ENCODE data around the gene PFKFB2.

Gene PFKFB2

GRCh38 chr1:207021139-207021861 is 31.8 kb upstream of the PFKFB2 start:
- DNase-seq (ENCODE audit: low read depth, low spot score): no peak

GRCh38 chr1:207021876-207022596 is 31.0 kb upstream of the PFKFB2 start:
- no peak for DNase-seq (ENCODE audit: low read depth, low spot score)
- H3K4me3 ChIP-seq (ENCODE audit: low read length): no peak overlapping the region

More at GRCh38 chr1:207021139-207021861, 31.8 kb upstream of the PFKFB2 start:
- H3K4me3 ChIP-seq (ENCODE audit: low read length): no peak overlapping the region

GRCh38 chr1:207022996-207023679 is 29.9 kb upstream of the PFKFB2 start:
- DNase-seq (ENCODE audit: low read depth, low spot score): no peak
- H3K4me3 ChIP-seq (ENCODE audit: low read length): no peak overlapping the region

- no peak overlapping the region for H3K4me3 ChIP-seq (ENCODE audit: low read length)
- DNase-seq (ENCODE audit: low read depth, low spot score): no peak
Observed at GRCh38 chr1:207024202-207025145, 28.6 kb upstream of the PFKFB2 start.

GRCh38 chr1:207025146-207025880 is 27.8 kb upstream of the PFKFB2 start:
- H3K4me3 ChIP-seq (ENCODE audit: low read length): no peak overlapping the region
- DNase-seq (ENCODE audit: low read depth, low spot score): no peak

- no peak for DNase-seq (ENCODE audit: low read depth, low spot score)
- no peak overlapping the region for H3K4me3 ChIP-seq (ENCODE audit: low read length)
Observed at GRCh38 chr1:207026104-207026534, 27.0 kb upstream of the PFKFB2 start.

- no peak overlapping the region for H3K4me3 ChIP-seq (ENCODE audit: low read length)
- DNase-seq (ENCODE audit: low read depth, low spot score): no peak
Observed at GRCh38 chr1:207027206-207027777, 25.8 kb upstream of the PFKFB2 start.

GRCh38 chr1:207027921-207028320 is 25.2 kb upstream of the PFKFB2 start:
- no peak overlapping the region for H3K4me3 ChIP-seq (ENCODE audit: low read length)
- no peak for DNase-seq (ENCODE audit: low read depth, low spot score)

GRCh38 chr1:207028884-207029650 is 24.0 kb upstream of the PFKFB2 start:
- DNase-seq (ENCODE audit: low read depth, low spot score): no peak
- H3K4me3 ChIP-seq (ENCODE audit: low read length): no peak overlapping the region

- DNase-seq (ENCODE audit: low read depth, low spot score): no peak
- H3K4me3 ChIP-seq (ENCODE audit: low read length): no peak overlapping the region
Observed at GRCh38 chr1:207029701-207030521, 23.2 kb upstream of the PFKFB2 start.

GRCh38 chr1:207030522-207031009 is 22.5 kb upstream of the PFKFB2 start:
- DNase-seq (ENCODE audit: low read depth, low spot score): no peak
- H3K4me3 ChIP-seq (ENCODE audit: low read length): no peak overlapping the region

- no peak overlapping the region for H3K4me3 ChIP-seq (ENCODE audit: low read length)
- no peak for DNase-seq (ENCODE audit: low read depth, low spot score)
Observed at GRCh38 chr1:207031016-207031415, 22.1 kb upstream of the PFKFB2 start.

- no peak overlapping the region for H3K4me3 ChIP-seq (ENCODE audit: low read length)
- no peak for DNase-seq (ENCODE audit: low read depth, low spot score)
Observed at GRCh38 chr1:207031632-207032264, 21.3 kb upstream of the PFKFB2 start.

GRCh38 chr1:207032528-207033017 is 20.5 kb upstream of the PFKFB2 start, which contains the start of gene C1orf116:
Gene C1orf116, minus strand, starts transcription at chr1:207032756. Its CDS starts 5,158 bp downstream, at chr1:207027598.
- no peak for DNase-seq (ENCODE audit: low read depth, low spot score)
- no peak within 1 kb of the TSS for H3K4me3 ChIP-seq (ENCODE audit: low read length)

GRCh38 chr1:207033302-207033701 is 19.8 kb upstream of the PFKFB2 start:
- DNase-seq (ENCODE audit: low read depth, low spot score): no peak
- no peak overlapping the region for H3K4me3 ChIP-seq (ENCODE audit: low read length)

- DNase-seq (ENCODE audit: low read depth, low spot score): no peak
- no peak overlapping the region for H3K4me3 ChIP-seq (ENCODE audit: low read length)
Observed at GRCh38 chr1:207034208-207034607, 18.9 kb upstream of the PFKFB2 start.
